HUES48 (cell line): ENCODE measurements around the gene FEM1A.
"Not testable (repeated sequence)": the region's sequence is repeated elsewhere in the genome, so short reads cannot be mapped to it uniquely, and the experiment has no call there.

Experiments used
- H3K27ac ChIP-seq: one replicate; pipeline ENCODE4 v1.7.0; 2013; ENCODE audit warnings: low read depth, low read length, inconsistent platforms
- H3K27me3 ChIP-seq: 2 replicates; pipeline ENCODE4 v1.6.1; 2013; ENCODE audit warnings: mild to moderate bottlenecking, low read length; ENCODE audit not compliant: control insufficient read depth, insufficient read depth
- H3K36me3 ChIP-seq: 2 replicates; pipeline ENCODE4 v1.6.1; 2013; ENCODE audit warnings: low read length; ENCODE audit not compliant: control insufficient read depth, insufficient read depth
- H3K4me1 ChIP-seq: 2 replicates; pipeline ENCODE4 v1.6.1; 2013; ENCODE audit warnings: mild to moderate bottlenecking, low read length; ENCODE audit not compliant: control insufficient read depth, insufficient read depth
- H3K4me3 ChIP-seq: 2 replicates; pipeline ENCODE4 v1.5.1; 2013; ENCODE audit warnings: mild to moderate bottlenecking, low read depth, low read length
- H3K9ac ChIP-seq: 2 replicates; pipeline ENCODE4 v1.6.1; 2013; ENCODE audit warnings: mild to moderate bottlenecking, low read depth, low read length, moderate library complexity
- H3K9me3 ChIP-seq: 2 replicates; pipeline ENCODE4 v1.6.1; 2013; ENCODE audit warnings: low read length; ENCODE audit not compliant: control insufficient read depth, insufficient read depth

Gene FEM1A

GRCh38 chr19:4831979-4832340 is 40.4 kb downstream of the FEM1A start:
- Histone ChIP-seq H3K4me3 (peak overlapping the region; percentile 64), H3K27me3 (peaks cover 16% of the 10 kb centered on the region)
- H3K4me1 ChIP-seq, H3K36me3 ChIP-seq, H3K27ac ChIP-seq, H3K9ac ChIP-seq, H3K9me3 ChIP-seq: not testable (repeated sequence)

- Histone ChIP-seq H3K9me3 (no peaks in the 10 kb centered on the region), H3K4me3 (no peak overlapping the region), H3K27ac (no peak overlapping the region), H3K36me3 (peaks cover 3% of the 10 kb centered on the region; the same call in 1 of the 2 replicates), H3K27me3 (peaks cover 16% of the 10 kb centered on the region), H3K9ac (no peak overlapping the region), H3K4me1 (no peaks in the 10 kb centered on the region)
Observed at GRCh38 chr19:4832776-4833175, 41.2 kb downstream of the FEM1A start.

- H3K4me3 ChIP-seq = no peak overlapping the region
Observed at GRCh38 chr19:4839192-4839591, 47.7 kb downstream of the FEM1A start.

GRCh38 chr19:4843647-4843965 is 52.1 kb downstream of the FEM1A start:
- no peak overlapping the region for H3K9ac ChIP-seq
- H3K36me3 ChIP-seq = peaks cover 53% of the 10 kb centered on the region
- no peak overlapping the region for H3K4me3 ChIP-seq
- H3K27ac ChIP-seq = no peak overlapping the region
- H3K27me3 ChIP-seq = no peaks in the 10 kb centered on the region
- no peaks in the 10 kb centered on the region for H3K9me3 ChIP-seq
- no peaks in the 10 kb centered on the region for H3K4me1 ChIP-seq

More at GRCh38 chr19:4839192-4839591, 47.7 kb downstream of the FEM1A start:
- H3K36me3 ChIP-seq = peaks cover 39% of the 10 kb centered on the region
- H3K27me3 ChIP-seq = no peaks in the 10 kb centered on the region
- no peaks in the 10 kb centered on the region for H3K9me3 ChIP-seq
- no peaks in the 10 kb centered on the region for H3K4me1 ChIP-seq
- H3K27ac ChIP-seq = no peak overlapping the region
- H3K9ac ChIP-seq = no peak overlapping the region

- Histone ChIP-seq H3K36me3 (peaks cover 49% of the 10 kb centered on the region), H3K27ac (no peak overlapping the region), H3K9ac (no peak overlapping the region), H3K9me3 (no peaks in the 10 kb centered on the region), H3K4me3 (no peak overlapping the region), H3K4me1 (no peaks in the 10 kb centered on the region), H3K27me3 (no peaks in the 10 kb centered on the region)
Observed at GRCh38 chr19:4844348-4845179, 53.0 kb downstream of the FEM1A start.

- H3K4me3 ChIP-seq, H3K9ac ChIP-seq, H3K27me3 ChIP-seq, H3K9me3 ChIP-seq, H3K27ac ChIP-seq, H3K4me1 ChIP-seq: not testable (repeated sequence)
- H3K36me3 ChIP-seq = peaks cover 50% of the 10 kb centered on the region
Observed at GRCh38 chr19:4845975-4846374, 54.4 kb downstream of the FEM1A start.

- H3K4me3 ChIP-seq = no peak overlapping the region
- no peak overlapping the region for H3K27ac ChIP-seq
- no peaks in the 10 kb centered on the region for H3K27me3 ChIP-seq
- no peak overlapping the region for H3K9ac ChIP-seq
- no peaks in the 10 kb centered on the region for H3K4me1 ChIP-seq
- no peaks in the 10 kb centered on the region for H3K9me3 ChIP-seq
- H3K36me3 ChIP-seq = peaks cover 44% of the 10 kb centered on the region
Observed at GRCh38 chr19:4847190-4847973, 55.8 kb downstream of the FEM1A start.

GRCh38 chr19:4849019-4849418 is 57.5 kb downstream of the FEM1A start:
- no peaks in the 10 kb centered on the region for H3K27me3 ChIP-seq
- peaks cover 36% of the 10 kb centered on the region for H3K36me3 ChIP-seq
- H3K9ac ChIP-seq = no peak overlapping the region
- H3K27ac ChIP-seq = no peak overlapping the region
- no peak overlapping the region for H3K4me3 ChIP-seq
- H3K4me1 ChIP-seq = no peaks in the 10 kb centered on the region
- no peaks in the 10 kb centered on the region for H3K9me3 ChIP-seq
